Fibroblast of upper back skin (primary cell): ENCODE measurements around the gene PARK7.
A peak's percentile ranks its signal among the peaks of the same experiment; 100 is the strongest.
"Not testable (repeated sequence)": the region's sequence is repeated elsewhere in the genome, so short reads cannot be mapped to it uniquely, and the experiment has no call there.

Source experiments
- DNase-seq: peaks from one replicate; pipeline ENCODE4 v3.0.0-alpha.2; 2013

PARK7 gene

DNA sequence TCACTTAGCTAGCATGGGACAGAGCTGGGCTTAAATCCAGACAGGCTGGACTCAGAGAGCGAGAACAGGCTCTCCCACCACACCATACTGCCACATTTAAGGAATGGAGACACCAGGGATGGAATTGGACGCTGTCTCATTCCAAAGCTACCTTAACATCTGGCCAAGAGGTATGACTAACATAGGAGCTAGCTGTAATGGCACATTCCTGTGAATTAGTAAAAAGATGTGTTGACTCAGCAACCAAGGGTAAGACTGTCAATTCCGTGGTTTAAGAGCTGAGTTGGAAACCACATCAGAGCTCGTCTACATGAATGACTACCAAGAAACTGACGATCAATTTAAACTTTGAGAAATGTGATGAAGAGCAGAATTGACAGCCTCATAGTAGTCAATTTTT, 12.6 kb upstream of the PARK7 start:
- DNase-seq = peak; percentile 97

- not testable (repeated sequence) for DNase-seq
Observed at GRCh38 chr1:7952791-7953190, 8.7 kb upstream of the PARK7 start.

GRCh38 chr1:7953850-7954609, 7.5 kb upstream of the PARK7 start:
- peak; percentile 80 for DNase-seq

- no peak for DNase-seq
Observed at GRCh38 chr1:7954683-7955082, 6.8 kb upstream of the PARK7 start.

DNA sequence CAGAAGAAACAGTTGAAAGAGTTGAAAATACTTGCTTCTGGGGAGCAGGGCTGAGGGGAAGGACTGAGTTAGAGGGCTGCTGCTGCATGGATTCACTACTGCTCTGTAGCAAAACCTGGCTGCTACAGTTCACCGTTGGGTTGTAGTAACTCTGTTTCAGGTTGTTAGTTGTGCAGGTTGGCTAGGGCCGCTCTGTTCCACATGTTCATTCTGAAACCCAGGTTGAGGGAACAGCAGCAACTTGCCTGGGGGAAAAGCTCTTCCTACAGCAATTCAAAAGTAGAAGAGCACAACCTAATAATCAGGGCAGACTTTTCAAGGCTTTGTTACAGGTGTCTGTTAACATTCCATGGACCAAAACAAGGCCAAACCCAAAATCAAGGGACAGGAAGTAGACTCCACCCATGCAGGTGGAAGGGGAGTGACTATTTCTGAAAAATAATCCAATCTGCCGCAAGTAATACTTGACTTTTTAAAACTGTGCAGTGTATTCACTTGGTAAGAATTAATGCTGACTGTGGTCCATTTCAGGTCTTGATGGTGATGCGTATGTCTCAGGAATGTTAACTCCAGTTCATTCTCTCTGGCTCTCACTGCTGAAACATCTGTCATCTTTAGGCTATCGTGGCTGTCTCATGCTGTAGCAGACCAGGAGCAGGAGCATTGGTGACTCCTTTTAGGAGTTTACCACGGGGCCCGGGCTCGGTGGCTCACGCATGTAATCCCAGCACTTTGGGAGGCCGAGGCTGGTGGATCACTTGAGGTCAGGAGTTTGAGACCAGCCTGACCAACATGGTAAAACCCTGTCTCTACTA, 5.1 kb upstream of the PARK7 start:
- peak; percentile 76 for DNase-seq

DNA sequence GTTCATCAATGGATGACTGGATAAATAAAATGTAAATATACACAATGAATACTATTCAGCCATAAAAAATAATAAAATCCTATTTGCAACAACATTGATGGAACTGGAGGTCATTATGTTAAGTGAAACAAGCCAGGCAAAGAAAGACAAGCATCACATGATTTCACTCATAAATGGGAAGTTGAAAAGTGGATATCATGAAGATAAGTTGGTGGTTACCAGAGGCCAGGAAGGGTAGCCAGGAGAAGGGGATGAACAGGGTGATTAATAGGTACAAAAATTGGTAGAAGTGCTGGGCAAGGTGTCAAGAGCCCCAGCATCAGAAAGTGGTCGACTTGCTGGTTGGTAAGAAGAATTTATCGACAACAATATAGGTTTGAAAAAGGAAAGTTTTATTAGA, 1.3 kb upstream of the PARK7 start:
- no peak for DNase-seq

- no peak for DNase-seq
Observed at GRCh38 chr1:7960867-7961215, 670 bp upstream of the PARK7 start.

DNA sequence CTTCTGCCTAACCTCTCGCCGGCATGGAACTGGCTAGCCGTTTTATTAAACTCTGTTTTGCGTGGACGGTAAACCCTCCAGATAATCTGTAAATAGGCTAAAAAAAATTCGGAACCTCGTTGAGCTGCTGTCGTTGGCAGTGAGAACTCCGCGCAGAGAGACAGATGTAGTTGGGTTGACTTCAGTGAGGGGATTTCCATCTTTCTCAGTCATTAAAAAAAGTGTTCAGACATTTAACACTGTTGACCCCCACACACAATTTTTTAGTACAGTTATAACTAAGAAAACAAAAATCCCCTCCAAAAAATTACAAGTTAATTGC, 464 bp downstream of the PARK7 start:
- DNase-seq = no peak

GRCh38 chr1:7962636-7963377, 1.3 kb downstream of the PARK7 start:
- DNase-seq = no peak

GRCh38 chr1:7963378-7963730, 1.8 kb downstream of the PARK7 start:
- not testable (repeated sequence) for DNase-seq

DNA sequence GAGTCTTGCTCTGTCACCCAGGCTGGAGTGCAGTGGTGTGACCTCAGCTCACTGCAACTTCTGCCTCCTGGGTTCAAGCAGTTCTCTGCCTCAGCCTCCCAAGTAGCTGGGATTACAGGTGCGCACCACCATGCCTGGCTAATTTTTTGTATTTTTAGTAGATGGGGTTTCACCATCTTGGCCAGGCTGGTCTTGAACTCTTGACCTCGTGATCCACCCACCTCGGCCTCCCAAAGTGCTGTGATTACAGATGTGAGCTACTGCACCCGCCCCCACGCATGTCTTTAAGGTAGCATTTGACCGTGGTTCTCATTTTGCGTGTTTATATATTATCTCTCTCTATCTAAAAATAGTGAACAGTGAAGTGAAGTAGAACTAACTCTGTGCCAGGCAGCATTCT, 2.3 kb downstream of the PARK7 start:
- not testable (repeated sequence) for DNase-seq

GRCh38 chr1:7964476-7964875, 3.0 kb downstream of the PARK7 start:
- DNase-seq = no peak

DNA sequence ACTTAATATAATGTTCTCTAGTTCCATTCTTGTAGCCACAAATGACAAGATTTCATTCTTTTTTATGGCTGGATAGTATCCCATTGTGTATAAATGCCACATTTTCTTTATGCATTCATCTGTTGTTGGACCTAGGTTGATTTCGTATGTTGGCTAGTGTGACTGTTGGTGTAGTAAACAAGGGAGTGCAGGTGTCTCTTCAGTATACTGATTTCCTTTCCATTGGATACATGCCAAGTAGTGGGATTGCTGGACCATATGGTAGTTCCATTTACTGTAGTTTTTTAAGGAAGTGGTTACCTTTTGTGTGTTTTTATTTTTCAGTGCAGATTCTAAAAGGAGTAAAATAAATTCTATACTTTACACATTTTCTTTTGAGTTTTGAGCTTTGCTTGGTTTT, 5.7 kb downstream of the PARK7 start:
- DNase-seq = no peak

DNA sequence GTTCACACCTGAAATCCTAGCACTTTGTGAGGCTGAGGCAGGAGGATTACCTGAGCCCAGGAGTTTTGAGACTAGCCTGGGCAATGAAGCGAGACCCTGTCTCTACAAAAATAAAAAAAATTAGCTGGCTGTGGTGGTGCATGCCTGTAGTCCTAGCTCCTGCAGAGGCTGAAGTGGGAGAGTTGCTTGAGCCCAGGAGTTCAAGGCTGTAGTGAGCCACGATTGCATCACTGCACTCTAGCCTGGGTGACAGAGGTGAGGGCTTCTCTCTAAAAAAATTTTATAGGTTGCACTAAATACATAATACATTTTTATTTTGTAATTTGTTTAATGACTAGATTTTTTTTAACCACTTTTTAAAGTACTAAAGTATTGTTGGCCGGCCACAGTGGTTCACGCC, 6.1 kb downstream of the PARK7 start:
- no peak for DNase-seq

GRCh38 chr1:7970246-7970645, 8.7 kb downstream of the PARK7 start:
- no peak for DNase-seq

GRCh38 chr1:7971024-7971423, 9.5 kb downstream of the PARK7 start:
- no peak for DNase-seq

DNA sequence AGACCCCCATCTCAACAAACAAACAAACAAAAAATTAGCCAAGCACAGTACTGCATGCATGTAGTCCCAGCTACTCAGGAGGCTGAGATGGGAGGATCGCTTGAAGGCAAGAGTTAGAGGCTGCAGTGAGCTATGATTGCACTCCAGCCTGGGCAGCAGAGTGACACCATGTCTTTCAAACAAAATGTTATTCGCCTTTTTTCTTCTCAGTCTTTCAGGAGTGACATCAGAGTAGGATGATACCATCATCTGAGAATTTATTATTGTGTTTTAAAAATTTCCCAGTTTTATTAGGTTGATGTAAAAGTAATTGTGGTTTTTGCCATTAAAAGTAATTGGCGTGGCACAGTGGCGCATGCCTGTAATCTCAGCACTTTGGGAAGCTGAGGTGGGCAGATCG, 10.8 kb downstream of the PARK7 start:
- DNase-seq = no peak

- DNase-seq = no peak
Observed at GRCh38 chr1:7973086-7973485, 11.6 kb downstream of the PARK7 start.

DNA sequence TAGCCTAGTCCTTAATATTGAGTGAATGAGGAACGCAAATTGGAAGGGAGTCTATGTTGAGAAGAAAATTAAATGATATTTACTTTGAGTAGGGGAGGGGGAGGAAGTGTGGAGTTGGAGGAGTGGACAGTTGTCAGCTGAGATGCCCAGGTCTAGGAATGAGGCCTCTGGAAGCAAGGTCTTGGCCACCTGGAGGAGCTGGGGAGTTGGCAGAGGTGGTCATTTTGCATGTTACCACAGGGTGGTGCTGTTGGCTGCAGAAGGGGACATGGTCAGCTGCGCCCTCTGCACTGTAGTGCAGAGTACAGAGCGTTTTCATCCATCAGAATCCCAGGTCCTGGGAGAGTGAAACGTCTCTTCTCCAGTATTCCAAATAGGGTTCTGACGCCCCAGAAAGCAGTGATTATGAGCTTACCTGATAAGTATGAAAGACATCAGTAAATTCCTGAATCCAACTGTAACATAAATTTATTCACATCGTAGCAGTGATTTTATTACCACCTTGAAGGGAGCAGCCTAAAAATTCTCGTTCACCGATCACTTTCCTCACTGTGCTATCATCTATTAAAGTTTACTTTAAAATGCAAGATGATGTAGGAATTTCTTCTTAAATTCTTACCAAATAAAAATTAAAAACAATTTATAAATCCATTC, 13.8 kb downstream of the PARK7 start:
- peak; percentile 67 for DNase-seq

DNA sequence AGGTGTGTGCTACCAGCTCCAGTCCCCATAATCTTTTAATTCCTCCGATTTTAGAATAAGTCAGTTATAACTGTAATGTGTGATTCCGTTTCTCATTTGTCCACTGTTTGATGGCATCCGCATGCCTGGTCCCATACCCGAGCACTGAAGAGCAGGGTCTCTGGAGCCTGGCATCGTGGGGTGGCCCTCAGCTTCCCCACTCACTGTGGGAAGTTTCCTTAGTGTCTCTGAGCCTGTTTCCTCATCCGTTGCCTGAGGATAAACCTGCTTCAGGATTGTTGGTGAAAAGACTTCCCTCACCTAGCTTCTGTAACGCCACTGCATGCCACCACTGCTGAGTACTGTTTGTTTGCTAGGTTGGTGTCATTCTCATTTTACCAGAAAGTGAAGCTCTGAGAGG, 19.5 kb downstream of the PARK7 start:
- DNase-seq = no peak

DNA sequence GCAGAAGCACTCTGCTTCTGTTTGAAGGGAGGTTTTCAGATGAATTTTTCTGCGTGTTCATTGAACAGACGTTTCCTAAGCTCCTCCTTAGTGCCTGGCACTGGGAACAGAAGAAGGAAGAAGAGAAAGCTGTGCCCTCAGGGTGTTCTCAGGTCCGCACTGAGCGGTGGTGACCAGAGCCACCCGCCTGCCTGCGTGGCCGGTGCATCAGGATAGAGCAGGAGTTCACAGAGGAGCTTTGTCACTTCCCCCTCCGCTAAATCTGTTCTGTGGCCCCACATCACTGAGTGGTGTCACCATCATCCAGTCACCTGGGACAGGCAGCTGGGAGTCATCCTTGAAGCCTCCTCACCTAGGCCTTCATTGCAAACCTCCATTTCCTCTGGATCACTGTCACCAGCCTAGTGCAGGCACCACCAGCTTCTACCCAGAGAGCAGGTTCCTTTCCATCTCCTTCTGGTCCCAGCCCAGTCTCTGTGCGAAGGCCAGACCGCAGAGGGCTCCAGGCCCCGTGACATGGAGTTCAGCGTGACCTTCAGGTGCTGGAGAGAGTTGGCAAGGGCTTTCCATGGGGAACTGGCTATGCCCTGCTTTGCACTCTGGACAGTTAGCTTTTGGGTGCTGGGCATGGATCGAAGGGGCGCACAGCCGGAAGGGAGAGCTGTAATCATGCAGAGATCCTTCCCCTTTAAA, 21.7 kb downstream of the PARK7 start:
- no peak for DNase-seq

GRCh38 chr1:7984811-7985210, 23.3 kb downstream of the PARK7 start:
- no peak for DNase-seq
